ENCODE results near the gene TNIK. TPM values are rescaled to one million over a fixed set of nuclear protein-coding genes. Genes with fewer than 3 reads are reported as not detected.

Gene TNIK
- total RNA-seq, 1 experiment from 2014 or later = 22.4 TPM

GRCh38 chr3:171311784-171312183 lies 148.4 kb downstream of the TNIK start:
- ChIA-PET CTCF (no interaction called here), POLR2A (no interaction called here)
- TF ChIP-seq CTCF (IDR thresholded peaks at IDR 0.05; ENCODE audit: insufficient read depth in 1 of 2, low read depth in 1 of 2, low read length in 1 of 2, severe bottlenecking in 1 of 2, unreplicated experiment in 1 of 2) = no peak
- no peaks in the 10 kb centered on the region for H3K4me1 ChIP-seq
- H3K36me3 ChIP-seq (ENCODE audit: control insufficient read depth, insufficient read depth, low read length) = no peaks in the 10 kb centered on the region
- H3K9me3 Mint-ChIP-seq (ENCODE audit: unreplicated experiment) = peaks cover 7% of the 10 kb centered on the region
- H3K27ac Mint-ChIP-seq (ENCODE audit: unreplicated experiment) = no peak overlapping the region
- no peaks in the 10 kb centered on the region for H3K4me1 Mint-ChIP-seq (ENCODE audit: low read depth, unreplicated experiment)
- no TSS peak for BruUV-seq (replicated peaks)
- H3K9me3 ChIP-seq = no peaks in the 10 kb centered on the region
- H3K27me3 Mint-ChIP-seq (ENCODE audit: insufficient read depth, unreplicated experiment) = no peaks in the 10 kb centered on the region
- H3K4me3 ChIP-seq (ENCODE audit: low read depth, low read length) = no peak overlapping the region
- no peak for DNase-seq
- H3K27me3 ChIP-seq (replicated peaks; ENCODE audit: control insufficient read depth, insufficient read depth, low read length) = no peaks in the 10 kb centered on the region
- no peak overlapping the region for H3K4me3 Mint-ChIP-seq (ENCODE audit: unreplicated experiment)
- H3K36me3 Mint-ChIP-seq (ENCODE audit: insufficient read depth, unreplicated experiment) = no peaks in the 10 kb centered on the region
- intact Hi-C loops (cut with micrococcal nuclease; ENCODE audit: unreplicated experiment) = no loop called here

GRCh38 chr3:171309906-171310359 lies 150.3 kb downstream of the TNIK start:
- no peaks in the 10 kb centered on the region for H3K27me3 ChIP-seq (replicated peaks; ENCODE audit: control insufficient read depth, insufficient read depth, low read length)
- H3K27me3 Mint-ChIP-seq (ENCODE audit: insufficient read depth, unreplicated experiment) = no peaks in the 10 kb centered on the region
- POLR2A ChIA-PET = no interaction called here
- no peaks in the 10 kb centered on the region for H3K4me1 ChIP-seq
- H3K4me3 ChIP-seq (ENCODE audit: low read depth, low read length) = no peak overlapping the region
- no peaks in the 10 kb centered on the region for H3K36me3 Mint-ChIP-seq (ENCODE audit: insufficient read depth, unreplicated experiment)
- H3K27ac Mint-ChIP-seq (ENCODE audit: unreplicated experiment) = no peak overlapping the region
- H3K4me1 Mint-ChIP-seq (ENCODE audit: low read depth, unreplicated experiment) = no peaks in the 10 kb centered on the region
- H3K9me3 ChIP-seq = no peaks in the 10 kb centered on the region
- no peak for DNase-seq
- intact Hi-C loops (cut with micrococcal nuclease; ENCODE audit: unreplicated experiment) = no loop called here
- no TSS peak for BruUV-seq (replicated peaks)
- no peaks in the 10 kb centered on the region for H3K36me3 ChIP-seq (ENCODE audit: control insufficient read depth, insufficient read depth, low read length)
- no peak overlapping the region for H3K4me3 Mint-ChIP-seq (ENCODE audit: unreplicated experiment)
- CTCF ChIA-PET = no interaction called here
- TF ChIP-seq CTCF (IDR thresholded peaks at IDR 0.05; ENCODE audit: insufficient read depth in 1 of 2, low read depth in 1 of 2, low read length in 1 of 2, severe bottlenecking in 1 of 2, unreplicated experiment in 1 of 2) = no peak
- H3K9me3 Mint-ChIP-seq (ENCODE audit: unreplicated experiment) = no peaks in the 10 kb centered on the region

GRCh38 chr3:171307988-171308387 lies 152.2 kb downstream of the TNIK start:
- Histone ChIP-seq H3K9me3 (no peaks in the 10 kb centered on the region), H3K4me1 (no peaks in the 10 kb centered on the region), H3K4me3 (ENCODE audit: low read depth, low read length) (no peak overlapping the region), H3K36me3 (ENCODE audit: control insufficient read depth, insufficient read depth, low read length) (no peaks in the 10 kb centered on the region), H3K27me3 (replicated peaks; ENCODE audit: control insufficient read depth, insufficient read depth, low read length) (no peaks in the 10 kb centered on the region)
- ChIA-PET POLR2A (no interaction called here), CTCF (no interaction called here)
- no peak for TF ChIP-seq CTCF (IDR thresholded peaks at IDR 0.05; ENCODE audit: insufficient read depth in 1 of 2, low read depth in 1 of 2, low read length in 1 of 2, severe bottlenecking in 1 of 2, unreplicated experiment in 1 of 2)
- no peaks in the 10 kb centered on the region for H3K4me1 Mint-ChIP-seq (ENCODE audit: low read depth, unreplicated experiment)
- intact Hi-C loops (cut with micrococcal nuclease; ENCODE audit: unreplicated experiment) = no loop called here
- H3K27me3 Mint-ChIP-seq (ENCODE audit: insufficient read depth, unreplicated experiment) = no peaks in the 10 kb centered on the region
- no peak overlapping the region for H3K27ac Mint-ChIP-seq (ENCODE audit: unreplicated experiment)
- no peak for DNase-seq
- H3K36me3 Mint-ChIP-seq (ENCODE audit: insufficient read depth, unreplicated experiment) = no peaks in the 10 kb centered on the region
- H3K4me3 Mint-ChIP-seq (ENCODE audit: unreplicated experiment) = no peak overlapping the region
- H3K9me3 Mint-ChIP-seq (ENCODE audit: unreplicated experiment) = peaks cover 9% of the 10 kb centered on the region
- no TSS peak for BruUV-seq (replicated peaks)

Measured in Caco-2 (cell line).